HG02571 (cell line): ENCODE measurements around the gene PLEKHG3.

Experiments
- ATAC-seq: cut with Tn5 transposase; IDR thresholded peaks from one replicate; pipeline ENCODE4 v1.9.1; 2021; ENCODE audit warnings: mild to moderate bottlenecking, moderate library complexity; ENCODE audit not compliant: unreplicated experiment

The PLEKHG3 gene

DNA sequence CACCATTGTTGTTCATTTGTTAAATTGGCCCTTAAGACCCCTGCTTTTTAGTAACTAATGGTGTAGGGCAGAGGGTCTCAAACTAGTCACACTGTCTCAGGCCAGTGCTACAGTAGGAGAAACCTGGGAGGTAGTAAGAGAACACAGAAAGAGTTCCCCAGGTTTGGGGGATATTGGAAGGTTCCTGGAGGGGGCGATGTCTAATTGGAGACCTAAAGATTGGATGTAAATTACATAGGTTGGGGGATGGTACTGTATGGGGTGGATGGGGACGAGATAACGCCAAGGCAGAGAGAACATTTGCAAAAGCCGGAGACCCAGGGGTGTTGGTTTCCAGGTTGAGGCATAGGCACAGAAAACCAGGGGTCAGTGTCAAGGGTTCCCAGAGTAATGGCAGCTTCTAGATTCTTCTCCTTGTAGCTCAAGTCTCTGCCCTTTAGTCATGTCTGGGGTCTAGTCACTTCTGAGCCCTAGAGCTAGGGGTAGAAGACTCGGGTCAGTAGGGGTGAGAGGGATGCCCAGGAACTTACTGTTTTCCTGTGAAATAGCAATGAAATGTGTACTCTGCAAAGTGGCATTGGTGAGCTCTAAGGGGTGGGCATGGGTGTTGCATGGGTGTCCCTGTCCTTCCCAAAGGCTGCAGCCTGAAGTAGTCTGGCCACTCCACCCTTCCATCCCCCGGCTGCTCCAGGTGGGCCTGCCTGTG is 21.8 kb downstream of the PLEKHG3 start:
- ATAC-seq, result no peak

GRCh38 chr14:64726585-64726890 is 22.3 kb downstream of the PLEKHG3 start:
- no peak for ATAC-seq

- no peak for ATAC-seq
Measured at GRCh38 chr14:64727551-64728071, 23.4 kb downstream of the PLEKHG3 start.

GRCh38 chr14:64728106-64728505 is 23.9 kb downstream of the PLEKHG3 start:
- no peak for ATAC-seq

DNA sequence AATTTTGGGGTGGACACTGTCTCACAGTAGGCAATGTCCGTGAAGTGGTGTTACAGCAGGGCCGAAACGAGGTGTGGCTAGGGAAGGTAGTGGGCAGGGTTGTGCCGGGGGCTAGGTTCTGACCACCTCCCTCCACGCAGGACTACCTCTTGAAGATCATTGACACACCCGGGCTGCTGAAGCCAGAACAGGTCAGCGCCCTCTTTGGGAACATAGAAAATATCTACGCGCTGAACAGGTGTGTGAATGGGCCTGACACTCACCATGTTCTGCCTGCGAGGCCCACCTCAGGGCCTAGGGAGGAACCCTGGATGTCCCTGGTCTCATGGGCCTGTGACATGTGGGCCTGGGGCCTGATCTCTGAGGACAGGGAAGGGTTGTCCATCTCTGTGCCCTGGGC is 24.6 kb downstream of the PLEKHG3 start:
- ATAC-seq, result no peak

DNA sequence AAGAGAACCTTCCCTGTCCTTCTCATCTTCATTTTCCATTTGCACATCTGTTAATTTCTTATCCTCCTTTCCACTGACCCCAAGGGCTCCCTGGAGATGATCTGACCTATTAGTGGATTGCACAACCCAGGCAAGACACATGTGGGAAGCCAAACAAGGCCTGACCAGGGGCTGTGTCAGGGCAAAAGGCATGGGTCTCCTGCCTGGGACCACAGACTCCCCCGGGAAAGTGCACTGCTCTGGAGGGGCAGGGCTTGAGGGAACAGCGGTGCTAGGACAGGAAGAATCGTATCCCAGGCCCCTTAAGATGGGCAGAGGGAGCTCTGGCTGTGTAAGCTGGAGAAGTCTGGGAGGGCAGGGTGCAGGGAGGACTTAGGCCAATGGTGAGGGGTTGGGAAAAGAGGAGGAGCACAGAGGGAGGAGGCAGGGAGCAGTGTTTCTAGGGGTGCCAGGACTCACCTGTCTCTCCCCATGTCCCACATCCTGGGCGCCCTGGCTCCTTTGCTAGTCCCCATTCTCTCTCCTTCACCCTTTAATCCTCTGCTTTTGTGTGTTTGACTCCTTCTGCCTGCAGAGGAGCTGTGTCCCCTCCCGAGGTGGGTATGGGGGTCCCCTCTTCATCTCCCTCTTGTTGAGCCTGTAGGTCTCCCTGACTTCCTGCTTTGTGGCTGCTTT is 25.3 kb downstream of the PLEKHG3 start:
- ATAC-seq, result no peak

- no peak for ATAC-seq
Measured at GRCh38 chr14:64730061-64730440, 25.8 kb downstream of the PLEKHG3 start.

DNA sequence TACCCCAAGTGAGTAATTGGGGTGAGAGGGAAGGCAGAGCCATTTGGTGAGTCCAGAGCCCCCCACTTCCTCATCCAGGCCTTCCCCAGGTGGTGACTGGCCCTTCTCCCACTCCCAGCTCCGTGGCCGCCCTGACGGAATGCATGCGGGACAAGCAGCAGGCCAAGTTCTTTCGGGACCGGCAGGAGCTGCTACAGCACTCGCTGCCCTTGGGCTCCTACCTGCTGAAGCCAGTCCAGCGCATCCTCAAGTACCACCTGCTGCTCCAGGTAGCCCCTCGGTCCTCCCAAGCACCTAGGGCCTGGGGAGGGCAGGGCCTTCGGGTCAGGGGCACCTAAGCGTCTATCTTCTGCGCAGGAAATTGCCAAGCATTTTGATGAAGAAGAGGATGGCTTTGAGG is 26.5 kb downstream of the PLEKHG3 start:
- ATAC-seq, result no peak

- no peak for ATAC-seq
Measured at GRCh38 chr14:64731141-64731581, 26.9 kb downstream of the PLEKHG3 start.

DNA sequence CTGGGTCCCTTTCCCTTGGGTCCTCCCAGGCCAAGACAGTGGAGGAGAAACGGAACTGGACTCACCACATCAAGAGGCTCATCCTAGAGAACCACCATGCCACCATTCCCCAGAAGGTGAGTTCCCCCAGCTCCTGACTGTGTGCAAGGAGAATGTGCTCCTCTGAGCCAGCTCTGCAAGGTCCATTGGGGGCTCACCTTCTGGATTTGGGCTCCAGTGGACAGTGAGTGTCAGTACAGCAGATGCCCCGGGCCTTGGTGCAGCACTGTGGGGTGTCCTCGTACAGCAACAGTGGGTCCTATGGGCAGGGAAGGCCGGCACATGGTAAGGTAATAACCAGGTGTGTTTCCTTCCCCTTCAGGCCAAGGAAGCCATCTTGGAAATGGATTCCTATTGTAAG is 27.8 kb downstream of the PLEKHG3 start:
- ATAC-seq, result no peak

DNA sequence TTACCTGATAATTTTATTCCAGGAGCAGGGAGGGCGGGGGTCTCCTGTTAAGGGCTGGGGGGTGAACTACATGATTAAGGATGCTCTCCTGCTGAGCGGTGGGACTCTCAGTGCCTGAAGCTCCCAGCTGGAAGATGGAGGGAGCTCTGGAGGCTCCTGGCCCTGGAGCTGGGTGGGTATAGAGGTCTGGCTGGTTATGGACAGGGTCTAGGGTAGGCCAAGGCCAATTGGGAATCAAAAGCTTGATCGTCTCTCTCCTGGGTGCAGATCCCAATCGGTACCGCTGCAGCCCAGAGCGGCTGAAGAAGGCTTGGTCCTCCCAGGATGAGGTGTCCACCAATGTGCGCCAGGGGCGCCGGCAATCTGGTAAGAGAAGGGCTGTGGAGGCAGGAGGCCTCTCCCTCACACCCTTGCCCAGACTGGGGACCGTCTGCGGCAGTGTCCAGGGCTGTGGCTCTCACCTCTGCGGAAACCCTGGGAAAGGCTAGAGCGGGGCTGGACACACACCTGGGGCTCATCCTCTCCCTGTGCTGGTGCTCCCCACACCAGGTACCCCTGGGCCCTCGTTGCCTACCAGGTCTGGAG is 28.4 kb downstream of the PLEKHG3 start:
- ATAC-seq, result no peak

GRCh38 chr14:64733321-64733720 is 29.1 kb downstream of the PLEKHG3 start:
- ATAC-seq, result no peak

GRCh38 chr14:64733899-64734298 is 29.7 kb downstream of the PLEKHG3 start:
- no peak for ATAC-seq

DNA sequence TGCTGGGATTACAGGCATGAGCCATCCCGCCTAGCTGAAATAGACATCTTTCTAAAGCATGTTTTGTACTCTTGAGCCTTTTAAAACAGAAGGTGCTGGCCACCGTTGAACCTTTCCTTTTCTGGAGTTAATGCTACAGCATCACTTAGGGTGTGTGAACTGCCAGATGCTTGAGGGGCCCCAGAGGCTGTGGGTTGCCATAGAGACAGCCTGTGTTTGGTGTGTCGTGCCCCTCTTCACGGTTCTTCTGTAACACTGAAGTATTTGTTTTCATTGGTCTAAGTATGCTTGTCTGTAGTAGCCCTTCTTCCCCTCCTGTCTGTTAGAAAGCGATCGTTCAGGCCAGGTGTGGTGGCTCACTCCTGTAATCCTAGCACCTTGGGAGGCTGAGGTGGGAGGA is 30.8 kb downstream of the PLEKHG3 start:
- no peak for ATAC-seq

DNA sequence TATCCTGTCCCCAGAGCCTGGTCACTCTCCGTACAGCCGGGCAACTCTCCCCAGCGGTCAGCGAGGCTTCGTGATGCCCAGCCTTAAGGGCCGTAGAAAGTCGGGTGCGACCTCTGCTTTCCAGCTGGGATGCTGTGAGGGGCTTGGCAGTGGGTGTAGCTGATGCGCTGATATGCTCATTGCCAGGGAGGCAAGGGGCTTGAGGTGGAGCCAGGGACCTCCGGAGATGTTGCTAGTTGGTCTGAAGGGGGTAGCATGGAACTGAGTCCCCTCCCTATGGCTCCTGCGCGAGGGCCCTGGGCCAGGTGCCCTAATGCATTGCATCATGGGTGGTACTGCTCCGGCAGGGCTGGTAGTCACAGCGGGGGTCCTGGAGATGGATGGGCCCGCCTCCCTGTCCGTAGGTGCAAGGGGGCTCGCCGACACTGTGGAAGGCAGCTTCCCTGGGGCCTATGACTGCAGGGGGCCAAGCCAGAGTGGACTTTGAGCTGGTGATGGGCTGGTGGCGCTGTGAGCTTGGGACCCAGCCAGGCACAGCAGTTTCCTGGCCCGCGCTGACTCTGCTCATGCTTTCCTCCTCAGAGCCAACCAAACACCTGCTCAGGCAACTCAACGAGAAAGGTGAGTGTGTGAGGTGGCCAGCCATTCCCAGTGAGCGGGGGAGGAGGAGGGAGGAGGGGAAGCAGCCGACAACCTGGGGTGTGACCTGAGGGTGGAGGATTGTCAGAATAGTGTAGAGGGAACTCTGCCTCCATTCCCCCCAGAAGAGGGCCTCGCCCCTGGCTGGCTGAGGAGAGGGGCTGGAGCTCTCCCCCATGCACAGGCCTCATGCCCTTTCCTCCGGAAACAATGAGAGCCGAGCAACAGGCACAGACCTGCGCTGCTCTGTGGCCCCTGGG is 32.3 kb downstream of the PLEKHG3 start:
- ATAC-seq, result no peak

DNA sequence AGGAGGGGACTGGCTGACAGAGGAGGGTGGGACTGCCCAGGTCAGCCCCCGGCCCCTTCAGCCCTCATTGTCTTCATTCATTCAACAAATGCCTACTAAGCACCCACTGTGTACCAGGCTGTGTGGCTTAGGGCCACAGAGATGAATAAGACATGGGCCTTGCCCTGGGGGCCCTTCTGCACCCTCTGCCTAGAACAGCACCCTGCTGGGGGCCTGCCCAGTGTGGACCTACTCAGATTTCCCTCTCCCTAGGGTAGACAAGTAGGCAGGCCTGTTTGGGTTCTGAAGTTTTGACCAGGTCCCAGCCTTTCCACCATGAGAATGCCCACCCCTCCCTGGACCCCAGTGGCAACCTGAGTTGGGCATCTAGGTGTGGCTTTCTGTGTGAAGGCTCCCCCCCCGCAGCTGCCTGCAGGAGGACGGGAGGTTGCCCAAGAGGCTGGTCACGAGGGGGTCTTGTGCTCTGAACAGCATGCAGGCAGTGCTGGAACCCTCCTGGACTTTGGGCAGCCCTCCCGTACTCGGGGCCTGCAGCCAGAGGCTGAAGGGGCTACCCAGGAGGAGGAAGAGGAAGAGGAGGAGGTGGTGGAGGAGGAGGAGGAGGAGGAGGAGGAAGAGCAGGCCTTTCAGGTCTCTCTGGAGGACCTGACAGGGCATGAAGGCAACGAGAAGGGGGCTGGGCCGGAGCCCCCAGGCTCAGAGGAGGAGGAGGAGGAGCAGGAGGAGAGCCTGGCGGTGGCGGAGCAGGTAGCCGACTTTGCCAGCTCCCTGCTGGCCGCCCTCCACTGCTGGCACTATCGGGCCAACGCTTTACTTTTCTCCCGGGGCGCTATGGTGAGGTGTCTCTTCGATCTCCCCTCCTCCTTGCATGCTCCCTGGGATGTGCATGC is 33.4 kb downstream of the PLEKHG3 start:
- no peak for ATAC-seq

GRCh38 chr14:64738281-64738804 is 34.1 kb downstream of the PLEKHG3 start:
- ATAC-seq, result no peak

DNA sequence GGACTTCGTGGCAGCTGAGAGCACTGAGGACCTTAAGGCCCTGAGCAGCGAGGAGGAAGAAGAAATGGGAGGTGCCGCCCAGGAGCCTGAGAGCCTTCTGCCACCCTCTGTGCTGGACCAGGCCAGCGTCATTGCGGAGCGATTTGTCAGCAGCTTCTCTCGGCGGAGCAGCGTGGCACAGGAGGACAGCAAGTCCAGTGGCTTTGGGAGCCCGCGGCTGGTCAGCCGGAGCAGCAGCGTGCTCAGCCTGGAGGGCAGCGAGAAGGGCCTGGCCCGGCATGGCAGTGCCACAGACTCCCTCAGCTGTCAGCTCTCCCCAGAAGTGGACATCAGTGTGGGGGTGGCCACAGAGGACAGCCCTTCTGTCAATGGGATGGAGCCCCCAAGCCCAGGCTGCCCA is 37.0 kb downstream of the PLEKHG3 start:
- ATAC-seq, result no peak

- no peak for ATAC-seq
Measured at GRCh38 chr14:64741961-64742360, 37.7 kb downstream of the PLEKHG3 start.

GRCh38 chr14:64743061-64743460 is 38.8 kb downstream of the PLEKHG3 start:
- no peak for ATAC-seq
